ENCODE results near the gene PCDH12.
A peak's percentile ranks its signal among the peaks of the same experiment; 100 is the strongest.
"Not testable (repeated sequence)": the region's sequence is repeated elsewhere in the genome, so short reads cannot be mapped to it uniquely, and the experiment has no call there.

Gene PCDH12

GRCh38 chr5:141935538-141935937, 22.5 kb downstream of the PCDH12 start:
- no peak for FAIRE-seq

GRCh38 chr5:141934099-141934844, 23.7 kb downstream of the PCDH12 start:
- no peak for FAIRE-seq

DNA sequence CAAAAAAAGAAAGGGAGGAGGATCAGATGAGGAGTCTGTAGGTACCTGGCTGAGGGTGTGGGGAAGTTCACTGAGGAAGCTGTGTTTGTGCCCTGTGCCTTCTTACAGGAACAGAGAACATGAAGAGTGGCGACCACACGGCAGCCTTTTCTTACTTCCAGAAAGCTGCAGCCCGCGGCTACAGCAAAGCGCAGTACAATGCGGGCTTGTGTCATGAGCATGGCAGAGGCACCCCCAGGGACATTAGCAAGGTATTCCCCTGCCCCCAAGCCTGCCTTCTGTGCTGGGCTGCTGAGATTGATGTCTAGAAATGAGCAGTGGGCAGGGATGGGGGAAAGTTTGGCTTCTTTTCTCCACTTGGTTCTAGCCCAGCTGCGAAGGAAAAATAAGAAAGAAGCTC, 24.9 kb downstream of the PCDH12 start:
- FAIRE-seq: no peak

DNA sequence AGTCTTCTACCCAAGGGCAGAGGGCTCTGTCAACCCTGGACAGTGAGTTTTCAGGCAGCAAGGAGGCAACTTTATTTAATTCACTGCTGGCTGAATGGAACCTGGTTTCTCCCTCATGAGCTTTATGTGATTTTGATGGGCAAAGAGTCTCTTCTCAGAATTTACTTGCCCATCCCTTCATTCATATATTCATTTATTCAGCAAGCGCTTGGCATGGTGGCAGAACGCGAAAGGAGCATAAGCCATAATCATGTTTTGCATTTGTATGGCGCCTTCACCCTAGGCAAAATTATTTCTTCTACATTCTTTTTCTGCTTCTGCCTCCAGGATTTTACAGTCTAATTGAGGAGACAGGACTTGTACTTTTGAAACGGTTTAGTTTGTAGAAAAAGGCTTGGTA, 26.3 kb downstream of the PCDH12 start:
- no peak for FAIRE-seq

GRCh38 chr5:141929398-141930058, 28.5 kb downstream of the PCDH12 start:
- no peak for FAIRE-seq

- FAIRE-seq: no peak
Observed at GRCh38 chr5:141928051-141928450, 30.0 kb downstream of the PCDH12 start.

GRCh38 chr5:141926434-141926833, 31.6 kb downstream of the PCDH12 start:
- no peak for FAIRE-seq

- FAIRE-seq: peak; percentile 94
Observed at GRCh38 chr5:141923448-141924313, 34.3 kb downstream of the PCDH12 start, which contains the start of gene DELE1. DELE1 (plus strand) TSS chr5:141923871; CDS start chr5:141923942, 71 bp downstream.

DNA sequence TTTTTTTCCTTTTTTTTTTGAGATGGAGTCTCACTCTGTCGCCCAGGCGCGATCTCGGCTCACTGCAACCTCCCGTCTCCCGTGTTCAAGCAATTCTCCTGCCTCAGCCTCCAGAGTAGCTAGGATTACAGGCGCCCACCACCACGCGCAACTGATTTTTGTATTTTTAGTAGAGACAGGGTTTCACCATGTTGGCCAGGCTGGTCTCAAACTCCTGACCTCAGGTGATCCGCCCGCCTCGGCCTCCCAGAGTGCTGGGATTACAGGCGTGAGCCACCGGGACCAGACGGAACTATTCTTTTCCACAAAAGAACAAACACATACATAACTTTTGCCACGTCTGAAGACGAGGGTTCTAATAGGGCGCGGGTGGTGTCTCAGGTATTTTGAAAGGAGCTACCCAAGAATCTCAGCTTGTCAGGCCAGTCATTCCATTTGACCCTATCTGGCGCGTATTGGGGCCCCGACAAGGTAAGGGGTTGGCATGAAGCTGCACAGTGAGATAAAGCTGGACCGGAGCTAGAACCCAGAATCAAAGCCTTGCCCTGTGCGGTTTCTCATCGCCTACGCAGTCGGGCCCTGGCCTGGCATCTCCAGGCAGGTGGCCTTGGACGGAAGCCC, 35.1 kb downstream of the PCDH12 start:
- not testable (repeated sequence) for FAIRE-seq

GRCh38 chr5:141920771-141921170, 37.2 kb downstream of the PCDH12 start:
- no peak for FAIRE-seq

GRCh38 chr5:141919218-141920119, 38.5 kb downstream of the PCDH12 start:
- no peak for FAIRE-seq

- FAIRE-seq: no peak
Observed at GRCh38 chr5:141917760-141918159, 40.2 kb downstream of the PCDH12 start.

GRCh38 chr5:141916522-141916921, 41.5 kb downstream of the PCDH12 start:
- FAIRE-seq: no peak

GRCh38 chr5:141915881-141916336, 42.1 kb downstream of the PCDH12 start:
- FAIRE-seq: no peak

GRCh38 chr5:141914797-141915196, 43.2 kb downstream of the PCDH12 start:
- FAIRE-seq: no peak

DNA sequence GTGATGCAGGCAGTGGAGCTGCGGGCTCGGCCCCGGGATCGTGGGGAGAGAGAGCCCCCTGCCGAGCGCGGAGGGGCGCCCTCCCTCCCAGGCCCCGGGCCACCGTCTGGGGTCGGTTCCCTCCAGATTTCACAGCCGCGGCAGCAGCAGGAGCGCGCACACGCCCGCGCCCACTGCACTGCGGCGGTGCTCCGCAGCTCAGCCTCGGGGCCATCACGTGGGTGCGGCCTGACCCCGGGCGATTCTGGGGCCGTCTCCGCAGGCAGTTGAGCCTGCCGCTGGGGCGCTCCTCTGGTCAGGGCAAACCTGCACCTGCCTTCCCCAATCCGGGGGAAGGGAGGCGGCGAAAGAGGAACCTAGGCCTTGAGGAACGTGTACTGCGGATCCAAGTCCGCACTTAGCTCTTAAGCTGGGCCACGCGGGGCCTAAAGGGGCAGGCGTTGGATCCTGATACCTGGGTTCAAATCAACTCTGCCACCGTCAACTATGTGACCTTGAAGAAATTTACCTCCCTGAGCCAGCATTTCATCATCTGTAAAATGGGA, 43.7 kb downstream of the PCDH12 start:
- no peak for FAIRE-seq

- no peak for FAIRE-seq
Observed at GRCh38 chr5:141913560-141914198, 44.3 kb downstream of the PCDH12 start.

DNA sequence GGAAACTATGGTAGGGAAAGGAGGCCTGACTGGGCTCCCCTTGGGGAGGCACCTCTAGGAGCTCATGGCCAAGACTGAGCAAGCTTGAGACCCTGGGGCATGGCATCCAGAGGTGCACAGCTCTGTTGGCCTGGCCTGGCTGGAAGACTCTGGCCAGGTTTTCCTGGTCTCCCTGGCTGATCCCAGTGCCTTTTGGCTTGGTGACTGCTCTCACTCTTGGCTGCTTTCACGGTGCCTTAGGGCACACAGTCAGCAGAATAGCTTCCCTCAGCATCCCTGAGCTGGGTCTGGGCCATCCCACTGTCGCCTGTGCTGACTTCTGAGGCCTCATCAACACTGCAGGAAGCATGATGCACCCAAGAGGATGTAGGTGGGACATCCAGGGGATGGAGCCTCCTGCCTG, 47.7 kb downstream of the PCDH12 start:
- no peak for FAIRE-seq

GRCh38 chr5:141909212-141909611, 48.8 kb downstream of the PCDH12 start:
- no peak for FAIRE-seq

DNA sequence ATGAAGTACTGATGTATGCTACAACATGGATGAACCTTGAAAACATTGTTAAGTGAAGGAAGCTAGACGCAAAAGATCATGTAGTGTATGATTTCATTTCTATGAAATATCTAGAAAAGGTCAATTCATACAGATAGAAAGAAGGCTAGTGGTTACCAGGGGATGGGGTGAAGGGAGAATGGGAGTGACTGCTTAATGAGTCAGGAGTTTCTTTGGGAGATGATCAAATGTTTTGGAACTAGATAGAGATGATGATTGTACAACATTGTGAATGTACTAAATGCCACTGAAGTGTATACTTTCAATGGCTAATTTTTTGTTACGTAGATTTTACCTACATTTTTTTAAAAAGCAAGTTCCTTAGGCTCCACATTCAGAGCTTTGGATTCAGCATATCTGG, 49.2 kb downstream of the PCDH12 start:
- FAIRE-seq: no peak

- no peak for FAIRE-seq
Observed at GRCh38 chr5:141906972-141907371, 51.0 kb downstream of the PCDH12 start.

Data from G401.6 (cell line).